DND-41 (cell line): ENCODE data around the gene KCNG4.

Experiments
- EZH2 ChIP-seq: IDR thresholded peaks from 3 replicates; pipeline ENCODE4 v1.6.1; 2012; ENCODE audit warnings: borderline replicate concordance, low read depth, mild to moderate bottlenecking, moderate library complexity, low read length, inconsistent platforms; ENCODE audit not compliant: severe bottlenecking
- TF ChIP-seq, protein P1 (sequence below): IDR thresholded peaks from 2 replicates; pipeline ENCODE4 v1.5.1; 2012; ENCODE audit warnings: borderline replicate concordance, low read length, moderate library complexity, mild to moderate bottlenecking; ENCODE audit not compliant: poor library complexity, severe bottlenecking; ENCODE audit errors: extremely low read depth

DNA sequence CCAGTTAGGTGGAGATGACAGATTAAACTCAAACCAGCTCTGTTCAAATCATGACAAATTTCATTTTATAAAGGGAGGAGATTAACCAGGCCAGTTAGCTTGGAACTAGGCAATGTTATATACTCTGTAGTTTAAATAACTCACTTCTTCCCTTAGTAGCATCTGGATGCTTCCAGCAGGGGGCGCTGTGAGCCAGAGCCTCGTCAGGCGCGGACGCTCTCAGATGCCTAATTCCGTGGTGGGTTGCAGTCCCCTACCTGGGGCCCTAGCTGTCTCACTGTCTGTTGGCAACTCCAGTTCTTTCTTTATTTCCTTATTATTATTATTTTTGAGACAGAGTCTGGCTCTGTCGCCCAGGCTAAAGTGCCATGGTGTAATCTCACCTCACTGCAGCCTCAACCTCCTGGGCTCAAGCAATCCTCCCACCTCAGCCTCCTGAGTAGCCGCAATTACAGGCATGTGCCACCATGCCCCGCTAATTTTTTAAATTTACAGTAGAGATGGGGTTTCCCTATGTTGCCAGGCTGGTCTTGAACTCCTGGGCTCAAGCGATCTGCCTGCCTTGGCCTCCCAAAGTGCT is 37.5 kb upstream of the KCNG4 start:
- no peak for TF ChIP-seq EZH2
- TF ChIP-seq, protein P1, sequence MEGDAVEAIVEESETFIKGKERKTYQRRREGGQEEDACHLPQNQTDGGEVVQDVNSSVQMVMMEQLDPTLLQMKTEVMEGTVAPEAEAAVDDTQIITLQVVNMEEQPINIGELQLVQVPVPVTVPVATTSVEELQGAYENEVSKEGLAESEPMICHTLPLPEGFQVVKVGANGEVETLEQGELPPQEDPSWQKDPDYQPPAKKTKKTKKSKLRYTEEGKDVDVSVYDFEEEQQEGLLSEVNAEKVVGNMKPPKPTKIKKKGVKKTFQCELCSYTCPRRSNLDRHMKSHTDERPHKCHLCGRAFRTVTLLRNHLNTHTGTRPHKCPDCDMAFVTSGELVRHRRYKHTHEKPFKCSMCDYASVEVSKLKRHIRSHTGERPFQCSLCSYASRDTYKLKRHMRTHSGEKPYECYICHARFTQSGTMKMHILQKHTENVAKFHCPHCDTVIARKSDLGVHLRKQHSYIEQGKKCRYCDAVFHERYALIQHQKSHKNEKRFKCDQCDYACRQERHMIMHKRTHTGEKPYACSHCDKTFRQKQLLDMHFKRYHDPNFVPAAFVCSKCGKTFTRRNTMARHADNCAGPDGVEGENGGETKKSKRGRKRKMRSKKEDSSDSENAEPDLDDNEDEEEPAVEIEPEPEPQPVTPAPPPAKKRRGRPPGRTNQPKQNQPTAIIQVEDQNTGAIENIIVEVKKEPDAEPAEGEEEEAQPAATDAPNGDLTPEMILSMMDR = peak; percentile 86
